Panc1 (cell line): ENCODE results near the gene SLC37A1. TPM values are rescaled to one million over a fixed set of nuclear protein-coding genes. Genes with fewer than 3 reads are reported as not detected.

Source experiments
- ATAC-seq: fragments of 200-7000 bp; cut with Tn5 transposase; 2 replicates; pipeline ENCODE4 v1.9.1; 2020; ENCODE audit warnings: mild to moderate bottlenecking, moderate library complexity
- BruUV-seq: library from RNA; stranded (reverse); fragments of 400-500 nt; replicated peaks from 2 replicates; lab custom pipeline; 2021; lab: Mats Ljungman, UMichigan
- CTCF ChIA-PET: fragments of 300-600 bp; sonication (Branson Sonifier 250); formaldehyde crosslinking; loops from one replicate; lab custom pipeline; 2022; ENCODE audit warnings: antibody characterized with exemption; lab: Charles Lee
- POLR2A ChIA-PET: fragments of 300-600 bp; sonication (Branson Sonifier 250); formaldehyde crosslinking; loops from one replicate; lab custom pipeline; 2022; ENCODE audit warnings: antibody characterized with exemption; lab: Charles Lee
- DNase-seq: peaks from one replicate; pipeline ENCODE4 v3.0.0-alpha.2; 2010; ENCODE audit warnings: low read depth, low spot score
- H3K27ac ChIP-seq: 2 replicates; pipeline ENCODE4 v1.5.1; 2011; ENCODE audit warnings: mild to moderate bottlenecking, low read length, inconsistent platforms
- H3K27me3 ChIP-seq: fragments of 200-500 bp; sonication (Bioruptor generic); 2 replicates; pipeline ENCODE4 v1.6.0; 2014; ENCODE audit warnings: low read length, inconsistent platforms; ENCODE audit not compliant: control insufficient read depth, insufficient read depth
- H3K36me3 ChIP-seq: fragments of 200-500 bp; sonication (Bioruptor generic); 2 replicates; pipeline ENCODE4 v1.5.1; 2014; ENCODE audit warnings: inconsistent platforms, mild to moderate bottlenecking, low read length, moderate library complexity; ENCODE audit not compliant: control insufficient read depth, insufficient read depth
- H3K4me1 ChIP-seq: 2 replicates; pipeline ENCODE4 v1.5.1; 2011; ENCODE audit warnings: inconsistent platforms, mild to moderate bottlenecking, low read length, moderate library complexity; ENCODE audit not compliant: control insufficient read depth, insufficient read depth
- H3K4me3 ChIP-seq, 2 experiments: 2 replicates each; pipeline ENCODE4 v1.5.1; 2011 to 2012; ENCODE audit warnings: low read depth in 2 of 2, low read length in 2 of 2, mild to moderate bottlenecking in 2 of 2, inconsistent platforms in 1 of 2, moderate library complexity in 1 of 2
- H3K9me3 ChIP-seq: fragments of 200-500 bp; sonication (Bioruptor generic); 2 replicates; pipeline ENCODE4 v1.5.1; 2014; ENCODE audit warnings: low read depth, mild to moderate bottlenecking, inconsistent platforms, low read length, moderate library complexity; ENCODE audit not compliant: control insufficient read depth, insufficient read depth
- POLR2AphosphoS5 ChIP-seq: IDR thresholded peaks from 2 replicates; pipeline ENCODE4 v1.6.1; 2012; ENCODE audit warnings: mild to moderate bottlenecking, low read depth, low read length, moderate library complexity
- SIN3A ChIP-seq: IDR thresholded peaks from 2 replicates; pipeline ENCODE4 v1.6.1; 2012; ENCODE audit warnings: low read depth, mild to moderate bottlenecking, low read length, moderate library complexity, borderline replicate concordance; ENCODE audit not compliant: insufficient read depth
- TCF7L2 ChIP-seq: IDR thresholded peaks from 2 replicates; pipeline ENCODE4 v1.6.1; 2011; ENCODE audit warnings: mild to moderate bottlenecking, low read depth, low read length, inconsistent platforms
- in situ Hi-C: cut with HindIII; loops from 2 replicates; pipeline ENCODE4 v1.10.0; 2016; ENCODE audit warnings: low sequenced_read_pairs, low pct_unique_long_range_greater_than_20kb
- intact Hi-C: fragments of 100-400 bp; cut with micrococcal nuclease; formaldehyde crosslinking; loops from one replicate; pipeline ENCODE4 v1.10.0; 2022; ENCODE audit not compliant: unreplicated experiment
- total RNA-seq: library from RNA; stranded (reverse); gene quantifications from one replicate; pipeline ENCODE4 v1.2.1, GENCODE V29; 2021; ENCODE audit not compliant: unreplicated experiment
- TF ChIP-seq, protein P1 (sequence below): fragments of 450-650 bp; IDR thresholded peaks from 2 replicates; pipeline ENCODE4 v1.5.1; 2017; ENCODE audit warnings: mild to moderate bottlenecking
- TF ChIP-seq, protein P2 (sequence below), 2 experiments: IDR thresholded peaks; 2 replicates each; pipeline ENCODE4 v1.6.1; 2011 to 2012; ENCODE audit warnings: low read depth in 2 of 2, control low read depth in 1 of 2, low read length in 1 of 2, mild to moderate bottlenecking in 1 of 2, moderate library complexity in 1 of 2; ENCODE audit not compliant: insufficient read depth in 1 of 2

SLC37A1 gene
- total RNA-seq, 1 experiment from 2014 or later, result 7.7 TPM

DNA sequence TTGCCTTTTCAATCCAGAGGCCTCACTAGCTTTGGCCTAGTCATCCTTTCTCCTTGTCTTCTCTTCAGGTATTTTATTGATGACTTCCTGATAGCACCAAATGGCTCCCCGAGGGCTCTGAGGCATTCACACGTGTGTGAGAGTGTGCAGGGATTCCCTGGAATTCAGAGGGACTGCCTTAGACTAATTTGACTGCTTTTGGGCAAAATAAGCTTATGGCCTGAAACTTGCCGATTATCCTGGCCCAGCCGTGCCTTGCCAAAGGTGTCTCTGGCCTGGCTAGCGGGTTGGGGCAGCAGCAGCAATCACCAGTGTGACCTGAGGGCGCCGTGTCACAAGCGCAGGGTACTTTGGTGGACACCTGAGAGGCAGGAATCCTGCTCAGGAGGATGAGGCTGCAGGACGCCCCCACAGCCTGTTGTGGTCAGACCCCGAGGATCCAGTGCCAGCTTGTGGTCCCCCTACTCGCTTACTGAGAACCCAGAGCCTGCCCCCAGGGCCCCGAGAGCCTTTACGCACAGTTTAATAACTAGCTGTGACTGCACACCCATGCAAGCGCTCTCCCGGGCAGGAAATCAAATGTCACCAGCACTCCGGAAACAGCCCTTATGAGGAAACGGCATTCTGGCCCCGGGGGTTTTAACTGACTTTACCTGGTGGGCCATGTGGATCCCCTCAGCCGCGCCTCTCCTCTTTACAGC is 76.9 kb downstream of the SLC37A1 start:
- Histone ChIP-seq H3K27ac (no peak overlapping the region), H3K4me3 (no peak overlapping the region), H3K27me3 (no peaks in the 10 kb centered on the region), H3K4me1 (no peaks in the 10 kb centered on the region), H3K9me3 (no peaks in the 10 kb centered on the region), H3K36me3 (no peaks in the 10 kb centered on the region)
- DNase-seq, result no peak
- no peak for ATAC-seq
- TF ChIP-seq POLR2AphosphoS5, result no peak
- TF ChIP-seq, protein P1, sequence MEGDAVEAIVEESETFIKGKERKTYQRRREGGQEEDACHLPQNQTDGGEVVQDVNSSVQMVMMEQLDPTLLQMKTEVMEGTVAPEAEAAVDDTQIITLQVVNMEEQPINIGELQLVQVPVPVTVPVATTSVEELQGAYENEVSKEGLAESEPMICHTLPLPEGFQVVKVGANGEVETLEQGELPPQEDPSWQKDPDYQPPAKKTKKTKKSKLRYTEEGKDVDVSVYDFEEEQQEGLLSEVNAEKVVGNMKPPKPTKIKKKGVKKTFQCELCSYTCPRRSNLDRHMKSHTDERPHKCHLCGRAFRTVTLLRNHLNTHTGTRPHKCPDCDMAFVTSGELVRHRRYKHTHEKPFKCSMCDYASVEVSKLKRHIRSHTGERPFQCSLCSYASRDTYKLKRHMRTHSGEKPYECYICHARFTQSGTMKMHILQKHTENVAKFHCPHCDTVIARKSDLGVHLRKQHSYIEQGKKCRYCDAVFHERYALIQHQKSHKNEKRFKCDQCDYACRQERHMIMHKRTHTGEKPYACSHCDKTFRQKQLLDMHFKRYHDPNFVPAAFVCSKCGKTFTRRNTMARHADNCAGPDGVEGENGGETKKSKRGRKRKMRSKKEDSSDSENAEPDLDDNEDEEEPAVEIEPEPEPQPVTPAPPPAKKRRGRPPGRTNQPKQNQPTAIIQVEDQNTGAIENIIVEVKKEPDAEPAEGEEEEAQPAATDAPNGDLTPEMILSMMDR, result no peak
- no peak for TF ChIP-seq SIN3A
- no peak for TF ChIP-seq TCF7L2
- TF ChIP-seq, protein P2, sequence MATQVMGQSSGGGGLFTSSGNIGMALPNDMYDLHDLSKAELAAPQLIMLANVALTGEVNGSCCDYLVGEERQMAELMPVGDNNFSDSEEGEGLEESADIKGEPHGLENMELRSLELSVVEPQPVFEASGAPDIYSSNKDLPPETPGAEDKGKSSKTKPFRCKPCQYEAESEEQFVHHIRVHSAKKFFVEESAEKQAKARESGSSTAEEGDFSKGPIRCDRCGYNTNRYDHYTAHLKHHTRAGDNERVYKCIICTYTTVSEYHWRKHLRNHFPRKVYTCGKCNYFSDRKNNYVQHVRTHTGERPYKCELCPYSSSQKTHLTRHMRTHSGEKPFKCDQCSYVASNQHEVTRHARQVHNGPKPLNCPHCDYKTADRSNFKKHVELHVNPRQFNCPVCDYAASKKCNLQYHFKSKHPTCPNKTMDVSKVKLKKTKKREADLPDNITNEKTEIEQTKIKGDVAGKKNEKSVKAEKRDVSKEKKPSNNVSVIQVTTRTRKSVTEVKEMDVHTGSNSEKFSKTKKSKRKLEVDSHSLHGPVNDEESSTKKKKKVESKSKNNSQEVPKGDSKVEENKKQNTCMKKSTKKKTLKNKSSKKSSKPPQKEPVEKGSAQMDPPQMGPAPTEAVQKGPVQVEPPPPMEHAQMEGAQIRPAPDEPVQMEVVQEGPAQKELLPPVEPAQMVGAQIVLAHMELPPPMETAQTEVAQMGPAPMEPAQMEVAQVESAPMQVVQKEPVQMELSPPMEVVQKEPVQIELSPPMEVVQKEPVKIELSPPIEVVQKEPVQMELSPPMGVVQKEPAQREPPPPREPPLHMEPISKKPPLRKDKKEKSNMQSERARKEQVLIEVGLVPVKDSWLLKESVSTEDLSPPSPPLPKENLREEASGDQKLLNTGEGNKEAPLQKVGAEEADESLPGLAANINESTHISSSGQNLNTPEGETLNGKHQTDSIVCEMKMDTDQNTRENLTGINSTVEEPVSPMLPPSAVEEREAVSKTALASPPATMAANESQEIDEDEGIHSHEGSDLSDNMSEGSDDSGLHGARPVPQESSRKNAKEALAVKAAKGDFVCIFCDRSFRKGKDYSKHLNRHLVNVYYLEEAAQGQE (IDR thresholded peaks at IDR 0.05; ENCODE audit: insufficient read depth in 1 of 2, low read depth in 2 of 2, low read length in 1 of 2), result no peak
- ChIA-PET CTCF (no interaction called here), POLR2A (interaction anchor here (0.7 kb wide), 1 partner anchor 796 kb away, joined by 3 read pairs; no protein-coding TSS in a partner anchor)
- no TSS peak for BruUV-seq
- in situ Hi-C loops (no loop called here), intact Hi-C loops (loop anchor here (5.0 kb wide), 2 partner anchors 227 to 242 kb away; no protein-coding TSS in a partner anchor)

DNA sequence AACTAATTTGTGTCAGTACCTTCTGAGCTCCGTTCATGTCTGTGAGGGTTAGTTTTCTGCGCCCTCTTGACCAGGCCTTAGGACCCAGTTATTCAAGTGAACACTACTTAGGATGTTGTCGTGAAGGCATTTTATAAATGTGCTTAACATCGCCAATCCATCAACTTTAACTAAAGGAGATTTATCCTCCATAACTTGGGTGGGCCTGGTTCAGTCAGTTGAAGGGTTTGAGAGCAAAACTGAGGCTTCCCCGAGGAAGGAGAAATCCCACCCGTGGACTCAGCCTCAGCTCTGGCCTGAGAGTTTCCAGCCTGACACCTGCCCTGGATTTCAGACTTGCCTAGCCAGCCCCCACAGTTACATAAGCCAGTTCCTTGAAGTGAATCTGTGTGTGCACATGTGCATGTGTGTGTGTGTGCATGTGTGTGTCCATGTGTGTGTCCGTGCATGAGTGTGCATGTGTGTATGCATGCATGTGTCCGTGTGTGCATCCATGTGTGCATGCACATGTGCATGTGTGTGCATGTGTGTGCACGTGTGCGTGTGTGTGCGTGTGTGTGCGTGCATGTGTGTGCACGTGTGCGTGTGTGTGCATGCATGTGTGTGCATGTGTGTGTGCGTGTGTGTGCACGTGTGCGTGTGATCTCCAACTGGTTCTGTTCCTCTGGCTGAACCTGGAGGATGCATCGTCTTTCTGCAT is 77.7 kb downstream of the SLC37A1 start:
- ATAC-seq, result no peak
- H3K9me3 ChIP-seq, result no peaks in the 10 kb centered on the region
- intact Hi-C loops, result loop anchor here (5.0 kb wide), 2 partner anchors 226 to 241 kb away; no protein-coding TSS in a partner anchor
- H3K4me3 ChIP-seq, result no peak overlapping the region
- ChIA-PET CTCF (no interaction called here), POLR2A (interaction anchor here (0.7 kb wide), 1 partner anchor 797 kb away, joined by 3 read pairs; no protein-coding TSS in a partner anchor)
- no peak overlapping the region for H3K27ac ChIP-seq
- H3K4me1 ChIP-seq, result no peaks in the 10 kb centered on the region
- TF ChIP-seq SIN3A (no peak), TCF7L2 (no peak), POLR2AphosphoS5 (no peak)
- TF ChIP-seq, protein P1, result no peak
- TF ChIP-seq, protein P2 (IDR thresholded peaks at IDR 0.05; ENCODE audit: insufficient read depth in 1 of 2, low read depth in 2 of 2, low read length in 1 of 2), result no peak
- BruUV-seq, result no TSS peak
- in situ Hi-C loops, result no loop called here
- H3K27me3 ChIP-seq, result no peaks in the 10 kb centered on the region
- no peak for DNase-seq
- no peaks in the 10 kb centered on the region for H3K36me3 ChIP-seq
